HepG2 (cell line): ENCODE measurements around the gene TLDC2. TPM values are rescaled to one million over a fixed set of nuclear protein-coding genes. Genes with fewer than 3 reads are reported as not detected.
A peak's percentile ranks its signal among the peaks of the same experiment; 100 is the strongest.

Source experiments
- RAD21 ChIP-seq: fragments of 450-650 bp; formaldehyde crosslinking; IDR thresholded peaks from 2 replicates; pipeline ENCODE4 v1.5.0; 2020; ENCODE audit warnings: mild to moderate bottlenecking
- RFX3 ChIP-seq: IDR thresholded peaks from 2 replicates; pipeline ENCODE4 v1.6.1; 2016; ENCODE audit warnings: missing biosample characterization, missing genetic modification reagents
- SAFB2 ChIP-seq: sonication (generic); formaldehyde crosslinking; IDR thresholded peaks from 2 replicates; pipeline ENCODE4 v1.5.1; 2020; ENCODE audit warnings: missing genetic modification reagents, low read depth, mild to moderate bottlenecking, borderline replicate concordance
- THYN1 ChIP-seq: sonication (generic); formaldehyde crosslinking; IDR thresholded peaks from 2 replicates; pipeline ENCODE4 v1.8.1; 2023; ENCODE audit warnings: low read depth, mild to moderate bottlenecking, moderate library complexity, missing genetic modification reagents, borderline replicate concordance
- ZNF367 ChIP-seq: sonication (generic); formaldehyde crosslinking; IDR thresholded peaks from 2 replicates; pipeline ENCODE4 v1.4.0; 2020; ENCODE audit warnings: missing genetic modification reagents, borderline replicate concordance
- ZNF496 ChIP-seq: sonication (generic); formaldehyde crosslinking; IDR thresholded peaks from 2 replicates; pipeline ENCODE4 v1.8.1; 2023; ENCODE audit warnings: mild to moderate bottlenecking, moderate library complexity, missing genetic modification reagents; ENCODE audit not compliant: insufficient replicate concordance
- ZNF720 ChIP-seq: sonication (generic); formaldehyde crosslinking; IDR thresholded peaks from 2 replicates; pipeline ENCODE4 v1.4.0; 2020; ENCODE audit warnings: missing genetic modification reagents
- polyA plus RNA-seq, 8 experiments: library from polyadenylated mRNA; depleted of rRNA in 3 of 8; stranded (reverse) in 7 of 8; unstranded in 1 of 8; fragments of >200 nt; fragmentation: Illumina TruSeq in 4 of 8; extraction: Trizol in 4 of 8; gene quantifications; 2 replicates each; pipeline versions ENCODE4 v1.2.1 to v1.2.3, GENCODE V29; 2011 to 2016; ENCODE audit warnings: low read depth in 4 of 8, missing spikeins in 1 of 8, mixed read lengths in 1 of 8; ENCODE audit not compliant: insufficient read depth in 1 of 8
- total RNA-seq, 5 experiments: library from RNA; depleted of rRNA; stranded (reverse); fragments of >200 nt; fragmentation: Illumina TruSeq; extraction: Trizol; gene quantifications; 2 replicates each; pipeline ENCODE4 v1.2.3, GENCODE V29; 2016; ENCODE audit warnings: low read depth in 1 of 5
- TF ChIP-seq, protein P1 (sequence below): sonication (generic); formaldehyde crosslinking; IDR thresholded peaks from 2 replicates; pipeline ENCODE4 v1.4.0; 2020; ENCODE audit warnings: mild to moderate bottlenecking, missing genetic modification reagents
- TF ChIP-seq, protein P2 (sequence below): sonication (generic); formaldehyde crosslinking; IDR thresholded peaks from 2 replicates; pipeline ENCODE4 v1.5.1; 2020; ENCODE audit warnings: mild to moderate bottlenecking, missing genetic modification reagents, moderate library complexity
- TF ChIP-seq, protein P3 (sequence below): sonication (generic); formaldehyde crosslinking; IDR thresholded peaks from 2 replicates; pipeline ENCODE4 v1.5.0; 2020; ENCODE audit warnings: mild to moderate bottlenecking, missing genetic modification reagents

Gene TLDC2
- total and polyA plus RNA-seq, 2 of the 13 experiments (the other 11 are each of a cell fraction or from before 2014, with no cell fraction given): 1.5 to 1.6 TPM

DNA sequence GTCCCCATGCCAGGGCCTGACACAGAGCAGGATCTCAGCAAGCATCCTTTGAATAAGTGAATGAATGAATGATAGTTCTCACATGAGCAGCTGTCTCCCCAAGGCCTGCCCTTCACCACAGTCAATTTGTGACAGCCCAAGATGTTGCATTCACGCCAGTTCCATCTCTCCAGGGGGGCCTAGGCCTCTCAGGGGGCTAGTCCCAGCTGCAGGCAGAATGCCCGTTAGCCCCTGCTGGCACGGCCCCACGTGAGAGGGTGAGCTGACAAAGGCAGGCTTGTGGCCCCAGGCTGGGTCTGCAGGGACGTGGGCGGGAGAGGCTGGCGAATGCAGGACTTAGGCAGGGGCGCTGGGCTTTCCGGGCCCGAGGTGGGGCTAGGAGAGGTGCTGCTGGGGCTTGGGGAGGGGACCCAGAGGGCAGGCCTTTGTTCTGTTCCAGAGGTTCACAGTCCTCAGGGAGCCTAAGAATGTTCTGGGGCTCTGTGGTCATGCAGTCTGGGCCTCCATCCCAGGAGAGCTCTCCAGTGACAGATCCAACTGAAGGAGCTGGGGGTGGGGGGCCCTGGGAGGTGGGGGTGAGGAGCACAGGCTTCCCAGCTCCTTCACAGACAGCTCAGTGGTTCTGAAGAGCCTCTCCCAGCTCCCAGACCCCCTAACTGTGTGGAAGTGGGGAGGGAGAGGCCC lies 30.5 kb upstream of the TLDC2 start (continued):
- TF ChIP-seq RFX3 (CRISPR knock-in tag) (no peak), SAFB2 (CRISPR knock-in tag) (no peak), ZNF496 (CRISPR knock-in tag) (no peak), THYN1 (CRISPR knock-in tag) (no peak), ZNF720 (CRISPR knock-in tag) (no peak), ZNF367 (CRISPR knock-in tag) (no peak), RAD21 (CRISPR knock-in tag) (no peak)
- TF ChIP-seq, protein P1, sequence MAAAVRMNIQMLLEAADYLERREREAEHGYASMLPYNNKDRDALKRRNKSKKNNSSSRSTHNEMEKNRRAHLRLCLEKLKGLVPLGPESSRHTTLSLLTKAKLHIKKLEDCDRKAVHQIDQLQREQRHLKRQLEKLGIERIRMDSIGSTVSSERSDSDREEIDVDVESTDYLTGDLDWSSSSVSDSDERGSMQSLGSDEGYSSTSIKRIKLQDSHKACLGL (CRISPR knock-in tag): peak; percentile 19; the same call in 1 of the 2 replicates
- TF ChIP-seq, protein P2, sequence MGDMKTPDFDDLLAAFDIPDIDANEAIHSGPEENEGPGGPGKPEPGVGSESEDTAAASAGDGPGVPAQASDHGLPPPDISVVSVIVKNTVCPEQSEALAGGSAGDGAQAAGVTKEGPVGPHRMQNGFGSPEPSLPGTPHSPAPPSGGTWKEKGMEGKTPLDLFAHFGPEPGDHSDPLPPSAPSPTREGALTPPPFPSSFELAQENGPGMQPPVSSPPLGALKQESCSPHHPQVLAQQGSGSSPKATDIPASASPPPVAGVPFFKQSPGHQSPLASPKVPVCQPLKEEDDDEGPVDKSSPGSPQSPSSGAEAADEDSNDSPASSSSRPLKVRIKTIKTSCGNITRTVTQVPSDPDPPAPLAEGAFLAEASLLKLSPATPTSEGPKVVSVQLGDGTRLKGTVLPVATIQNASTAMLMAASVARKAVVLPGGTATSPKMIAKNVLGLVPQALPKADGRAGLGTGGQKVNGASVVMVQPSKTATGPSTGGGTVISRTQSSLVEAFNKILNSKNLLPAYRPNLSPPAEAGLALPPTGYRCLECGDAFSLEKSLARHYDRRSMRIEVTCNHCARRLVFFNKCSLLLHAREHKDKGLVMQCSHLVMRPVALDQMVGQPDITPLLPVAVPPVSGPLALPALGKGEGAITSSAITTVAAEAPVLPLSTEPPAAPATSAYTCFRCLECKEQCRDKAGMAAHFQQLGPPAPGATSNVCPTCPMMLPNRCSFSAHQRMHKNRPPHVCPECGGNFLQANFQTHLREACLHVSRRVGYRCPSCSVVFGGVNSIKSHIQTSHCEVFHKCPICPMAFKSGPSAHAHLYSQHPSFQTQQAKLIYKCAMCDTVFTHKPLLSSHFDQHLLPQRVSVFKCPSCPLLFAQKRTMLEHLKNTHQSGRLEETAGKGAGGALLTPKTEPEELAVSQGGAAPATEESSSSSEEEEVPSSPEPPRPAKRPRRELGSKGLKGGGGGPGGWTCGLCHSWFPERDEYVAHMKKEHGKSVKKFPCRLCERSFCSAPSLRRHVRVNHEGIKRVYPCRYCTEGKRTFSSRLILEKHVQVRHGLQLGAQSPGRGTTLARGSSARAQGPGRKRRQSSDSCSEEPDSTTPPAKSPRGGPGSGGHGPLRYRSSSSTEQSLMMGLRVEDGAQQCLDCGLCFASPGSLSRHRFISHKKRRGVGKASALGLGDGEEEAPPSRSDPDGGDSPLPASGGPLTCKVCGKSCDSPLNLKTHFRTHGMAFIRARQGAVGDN: peak; percentile 46
- TF ChIP-seq, protein P3, sequence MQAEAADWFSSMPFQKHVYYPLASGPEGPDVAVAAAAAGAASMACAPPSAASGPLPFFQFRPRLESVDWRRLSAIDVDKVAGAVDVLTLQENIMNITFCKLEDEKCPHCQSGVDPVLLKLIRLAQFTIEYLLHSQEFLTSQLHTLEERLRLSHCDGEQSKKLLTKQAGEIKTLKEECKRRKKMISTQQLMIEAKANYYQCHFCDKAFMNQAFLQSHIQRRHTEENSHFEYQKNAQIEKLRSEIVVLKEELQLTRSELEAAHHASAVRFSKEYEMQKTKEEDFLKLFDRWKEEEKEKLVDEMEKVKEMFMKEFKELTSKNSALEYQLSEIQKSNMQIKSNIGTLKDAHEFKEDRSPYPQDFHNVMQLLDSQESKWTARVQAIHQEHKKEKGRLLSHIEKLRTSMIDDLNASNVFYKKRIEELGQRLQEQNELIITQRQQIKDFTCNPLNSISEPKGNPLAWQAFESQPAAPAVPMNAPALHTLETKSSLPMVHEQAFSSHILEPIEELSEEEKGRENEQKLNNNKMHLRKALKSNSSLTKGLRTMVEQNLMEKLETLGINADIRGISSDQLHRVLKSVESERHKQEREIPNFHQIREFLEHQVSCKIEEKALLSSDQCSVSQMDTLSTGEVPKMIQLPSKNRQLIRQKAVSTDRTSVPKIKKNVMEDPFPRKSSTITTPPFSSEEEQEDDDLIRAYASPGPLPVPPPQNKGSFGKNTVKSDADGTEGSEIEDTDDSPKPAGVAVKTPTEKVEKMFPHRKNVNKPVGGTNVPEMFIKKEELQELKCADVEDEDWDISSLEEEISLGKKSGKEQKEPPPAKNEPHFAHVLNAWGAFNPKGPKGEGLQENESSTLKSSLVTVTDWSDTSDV (CRISPR knock-in tag): peak; percentile 48; the same call in 1 of the 2 replicates
